NB4 (cell line): ENCODE results near the gene GALNTL6.

Experiments used
- DNase-seq: peaks from one replicate; pipeline ENCODE4 v3.0.0; 2010; ENCODE audit warnings: low read depth
- H3K4me3 ChIP-seq: one replicate; pipeline ENCODE4 v1.5.1; 2011; ENCODE audit warnings: mild to moderate bottlenecking, low read depth, low read length, moderate library complexity
- MYC ChIP-seq: IDR thresholded peaks from 2 replicates; pipeline ENCODE4 v1.6.1; 2011; ENCODE audit warnings: low read depth, low read length
- POLR2A ChIP-seq: IDR thresholded peaks from 2 replicates; pipeline ENCODE4 v1.6.1; 2011; ENCODE audit warnings: mild to moderate bottlenecking; ENCODE audit not compliant: insufficient read length; ENCODE audit errors: extremely low read depth
- TF ChIP-seq, protein P1 (sequence below): IDR thresholded peaks from one replicate; pipeline ENCODE4 v1.5.1; 2012; ENCODE audit warnings: low read depth, low read length
- TF ChIP-seq, protein P2 (sequence below): IDR thresholded peaks from 2 replicates; pipeline ENCODE4 v1.6.1; 2011; ENCODE audit warnings: low read depth, low read length

The GALNTL6 gene

DNA sequence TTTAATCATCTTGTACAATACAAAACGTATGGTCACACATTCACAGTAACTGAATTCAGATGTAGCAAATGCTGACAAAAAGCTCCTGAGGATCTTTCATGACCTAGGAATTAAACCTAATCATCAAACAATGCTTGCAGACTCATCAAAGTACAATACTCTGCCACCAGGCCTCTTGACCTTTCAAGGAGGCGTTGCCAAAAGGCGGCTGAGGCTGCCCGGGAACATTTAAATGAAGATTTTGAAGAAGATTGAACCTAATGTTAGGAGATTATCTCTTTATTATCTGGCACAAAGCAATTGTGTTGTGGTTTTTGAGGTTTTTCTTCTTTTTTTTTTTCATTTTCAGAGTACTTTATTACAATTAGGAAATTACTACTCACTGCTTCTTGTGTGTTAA is 340.5 kb downstream of the GALNTL6 start:
- no peak for DNase-seq
- H3K4me3 ChIP-seq: no peak overlapping the region
- TF ChIP-seq POLR2A (no peak), MYC (no peak)
- TF ChIP-seq, protein P1, sequence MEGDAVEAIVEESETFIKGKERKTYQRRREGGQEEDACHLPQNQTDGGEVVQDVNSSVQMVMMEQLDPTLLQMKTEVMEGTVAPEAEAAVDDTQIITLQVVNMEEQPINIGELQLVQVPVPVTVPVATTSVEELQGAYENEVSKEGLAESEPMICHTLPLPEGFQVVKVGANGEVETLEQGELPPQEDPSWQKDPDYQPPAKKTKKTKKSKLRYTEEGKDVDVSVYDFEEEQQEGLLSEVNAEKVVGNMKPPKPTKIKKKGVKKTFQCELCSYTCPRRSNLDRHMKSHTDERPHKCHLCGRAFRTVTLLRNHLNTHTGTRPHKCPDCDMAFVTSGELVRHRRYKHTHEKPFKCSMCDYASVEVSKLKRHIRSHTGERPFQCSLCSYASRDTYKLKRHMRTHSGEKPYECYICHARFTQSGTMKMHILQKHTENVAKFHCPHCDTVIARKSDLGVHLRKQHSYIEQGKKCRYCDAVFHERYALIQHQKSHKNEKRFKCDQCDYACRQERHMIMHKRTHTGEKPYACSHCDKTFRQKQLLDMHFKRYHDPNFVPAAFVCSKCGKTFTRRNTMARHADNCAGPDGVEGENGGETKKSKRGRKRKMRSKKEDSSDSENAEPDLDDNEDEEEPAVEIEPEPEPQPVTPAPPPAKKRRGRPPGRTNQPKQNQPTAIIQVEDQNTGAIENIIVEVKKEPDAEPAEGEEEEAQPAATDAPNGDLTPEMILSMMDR: no peak
- TF ChIP-seq, protein P2, sequence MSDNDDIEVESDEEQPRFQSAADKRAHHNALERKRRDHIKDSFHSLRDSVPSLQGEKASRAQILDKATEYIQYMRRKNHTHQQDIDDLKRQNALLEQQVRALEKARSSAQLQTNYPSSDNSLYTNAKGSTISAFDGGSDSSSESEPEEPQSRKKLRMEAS: no peak

DNA sequence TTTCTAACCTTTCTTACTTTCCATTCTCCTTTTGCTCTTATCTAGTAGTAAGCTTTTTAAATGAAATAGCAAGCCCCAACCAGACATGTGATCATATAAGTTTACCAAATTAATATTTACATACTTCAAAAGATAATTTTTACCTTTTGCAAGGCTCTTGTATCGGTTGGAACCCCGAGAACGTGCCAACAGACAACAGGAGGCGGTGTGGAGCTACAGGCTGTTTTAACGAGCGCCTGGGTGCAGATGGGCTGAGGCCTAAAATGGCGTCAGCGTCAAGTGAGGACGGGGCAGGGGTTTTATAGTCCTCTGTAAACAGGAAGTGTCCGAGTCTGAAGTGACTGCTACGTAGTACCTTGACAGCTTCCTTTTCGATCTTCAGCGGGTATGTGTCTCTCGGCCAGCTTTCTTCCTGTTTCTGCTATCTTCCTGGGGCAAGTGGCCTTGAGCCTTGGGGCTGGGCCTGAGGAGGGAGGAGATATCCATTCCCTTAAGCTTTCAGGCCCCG is 342.7 kb downstream of the GALNTL6 start:
- H3K4me3 ChIP-seq: no peak overlapping the region
- no peak for DNase-seq
- TF ChIP-seq, protein P2: no peak
- TF ChIP-seq POLR2A (no peak), MYC (no peak)
- TF ChIP-seq, protein P1: no peak

DNA sequence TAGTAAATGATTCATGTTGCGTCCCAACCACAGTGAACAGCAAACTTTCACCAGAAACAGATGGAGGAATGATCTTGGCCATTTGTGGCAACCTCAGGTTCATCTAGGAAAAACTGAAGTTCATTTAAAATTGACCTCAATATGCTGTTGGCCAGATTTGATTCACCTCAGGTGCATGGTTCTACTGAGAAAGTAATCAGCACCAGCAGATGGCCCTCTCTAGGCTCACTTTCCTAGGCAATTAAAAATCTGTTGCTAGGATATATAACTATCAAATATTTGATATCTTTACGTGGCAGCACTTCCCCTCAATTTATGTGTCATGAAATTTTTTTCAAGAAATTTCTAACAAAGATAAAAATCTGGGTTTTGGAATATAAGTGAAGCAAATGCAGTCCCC is 344.7 kb downstream of the GALNTL6 start:
- TF ChIP-seq POLR2A (no peak), MYC (no peak)
- TF ChIP-seq, protein P2: no peak
- TF ChIP-seq, protein P1: no peak
- no peak overlapping the region for H3K4me3 ChIP-seq
- DNase-seq: no peak

DNA sequence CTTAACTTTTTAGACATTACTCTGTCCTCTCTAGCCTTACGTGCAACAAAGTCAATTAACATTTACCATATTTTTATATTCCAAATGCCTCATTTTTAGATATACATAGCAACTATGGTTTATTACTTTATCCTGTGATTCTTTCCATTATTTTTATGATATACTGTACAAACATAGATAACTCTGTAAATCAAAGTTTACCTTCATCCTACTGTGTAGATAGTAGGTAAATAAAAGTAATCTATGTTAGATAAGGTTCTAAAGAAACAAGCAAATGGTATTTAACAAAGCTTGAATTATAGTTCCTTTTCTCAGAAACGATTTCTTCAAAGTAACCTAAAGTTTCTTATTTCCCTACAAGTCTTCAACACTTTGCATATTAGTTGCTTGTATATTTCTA is 350.0 kb downstream of the GALNTL6 start:
- no peak overlapping the region for H3K4me3 ChIP-seq
- no peak for DNase-seq
- TF ChIP-seq MYC: no peak
- TF ChIP-seq, protein P1: no peak
- no peak for TF ChIP-seq POLR2A
- TF ChIP-seq, protein P2: no peak

DNA sequence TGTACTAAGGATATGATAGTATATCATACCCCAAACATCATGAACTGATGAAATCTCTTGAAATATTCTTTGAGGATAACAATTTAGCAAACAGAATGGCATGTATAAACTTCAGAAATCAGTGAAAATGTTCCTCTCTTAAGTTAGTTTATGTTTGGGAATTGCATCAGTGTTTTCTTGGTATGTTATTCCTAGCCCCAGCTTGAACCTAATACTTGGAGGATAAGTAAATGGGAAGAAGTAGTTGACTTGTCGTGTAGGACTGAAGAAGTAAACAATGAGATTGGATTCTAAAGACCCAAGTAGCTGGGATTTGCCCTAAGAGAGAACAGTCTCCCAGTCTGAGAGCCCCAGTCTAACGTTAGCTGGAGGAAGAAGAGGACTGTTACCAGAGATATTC is 355.7 kb downstream of the GALNTL6 start:
- H3K4me3 ChIP-seq: no peak overlapping the region
- no peak for TF ChIP-seq MYC
- TF ChIP-seq, protein P2: no peak
- no peak for TF ChIP-seq POLR2A
- no peak for DNase-seq

DNA sequence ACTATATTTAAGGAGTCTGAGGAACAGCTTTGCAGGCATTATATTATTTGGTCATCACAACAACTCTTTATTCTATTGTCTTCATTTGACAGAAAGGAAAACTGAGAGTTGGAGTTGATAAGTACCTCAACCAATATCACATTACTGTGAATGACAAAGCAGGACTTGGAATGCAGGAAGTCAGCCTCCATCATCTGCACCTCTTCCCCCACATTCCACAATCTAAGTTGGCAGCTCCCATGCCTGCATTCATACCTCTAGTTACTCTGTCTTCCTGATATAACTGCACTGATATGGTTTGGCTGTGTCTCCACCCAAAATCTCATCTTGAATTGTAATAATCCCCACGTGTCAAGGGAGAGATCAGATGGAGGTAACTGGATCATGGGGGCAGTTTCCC is 356.7 kb downstream of the GALNTL6 start:
- no peak for DNase-seq
- H3K4me3 ChIP-seq: no peak overlapping the region
- no peak for TF ChIP-seq POLR2A
- TF ChIP-seq, protein P2: no peak
- TF ChIP-seq, protein P1: no peak
- TF ChIP-seq MYC: no peak
